ENCODE measurements around the gene C6orf141. TPM values are rescaled to one million over a fixed set of nuclear protein-coding genes. Genes with fewer than 3 reads are reported as not detected.

The C6orf141 gene
- total RNA-seq, 1 experiment from 2014 or later, result 31.6 TPM

- H3K27me3 ChIP-seq (ENCODE audit: insufficient read depth, low read length), result no peaks in the 10 kb centered on the region
- intact Hi-C loops (cut with micrococcal nuclease), result loop anchor here (1.0 kb wide), 1 partner anchor 9 kb away; no protein-coding TSS in a partner anchor
- TF ChIP-seq YY1 (IDR thresholded peaks at IDR 0.05; ENCODE audit: extremely low read depth, insufficient replicate concordance, low read depth, low read length) (no peak), REST (IDR thresholded peaks at IDR 0.05; ENCODE audit: low read depth) (no peak), CTCF (IDR thresholded peaks at IDR 0.05 in 2 of 3, conservative IDR thresholded peaks at IDR 0.05 in 1 of 3; ENCODE audit: borderline replicate concordance in 1 of 3, insufficient read depth in 1 of 3, low read depth in 2 of 3, low read length in 2 of 3) (no peak; a peak in 1 of 6 replicates), EGR1 (IDR thresholded peaks at IDR 0.05; ENCODE audit: low read depth) (no peak; the same call in 1 of the 2 replicates), EZH2 (IDR thresholded peaks at IDR 0.05) (no peak), TCF7L2 (IDR thresholded peaks at IDR 0.05; ENCODE audit: borderline replicate concordance, extremely low read depth, insufficient read depth, insufficient read length) (no peak), ELF1 (IDR thresholded peaks at IDR 0.05; ENCODE audit: borderline replicate concordance, low read depth) (no peak)
- H3K27ac ChIP-seq (ENCODE audit: low read depth, low read length), result peak overlapping the region; percentile 81
- ChIA-PET POLR2A (interaction anchor here (0.7 to 2.4 kb wide), 8 partner anchors 7 to 376 kb away, joined by 3 to 7 read pairs (median 5); no protein-coding TSS in a partner anchor), CTCF (interaction anchor here (1.0 to 2.6 kb wide), 5 partner anchors 8 to 73 kb away, joined by 3 to 21 read pairs (median 3); no protein-coding TSS in a partner anchor), RAD21 (ENCODE audit: low non-redundant PET in 1 of 2, low total read pairs in 2 of 2, uncharacterized antibody in 2 of 2, unreplicated experiment in 2 of 2) (interaction anchor here (1.2 to 1.6 kb wide), 2 partner anchors 57 kb away, joined by 3 to 4 read pairs; no protein-coding TSS in a partner anchor)
- H3K79me2 ChIP-seq (ENCODE audit: insufficient read depth, low read length), result peaks cover 30% of the 10 kb centered on the region
- BruUV-seq (replicated peaks), result TSS peak; percentile 86
- no peaks in the 10 kb centered on the region for H4K20me1 ChIP-seq (ENCODE audit: insufficient read depth)
- DNase-seq (ENCODE audit: low read depth, low spot score), result no peak
- peak overlapping the region; percentile 75 for H3K4me3 ChIP-seq (replicated peaks in 1 of 2; ENCODE audit: low read depth in 1 of 2, low read length in 2 of 2)
- H2AFZ ChIP-seq (ENCODE audit: low read depth, low read length, poor library complexity, severe bottlenecking), result peak overlapping the region; percentile 92
- H3K9me2 ChIP-seq (ENCODE audit: insufficient read depth), result no peaks in the 10 kb centered on the region
- ATAC-seq, result no peak
- no peaks in the 10 kb centered on the region for H3K9me3 ChIP-seq (ENCODE audit: control insufficient read depth in 1 of 2, insufficient read depth in 1 of 2, low read depth in 1 of 2, low read length in 2 of 2)
- peak overlapping the region; percentile 82 for H3K9ac ChIP-seq (ENCODE audit: low read length)
- peak overlapping the region; percentile 98 for H3K4me2 ChIP-seq (ENCODE audit: low read length)
- H3K36me3 ChIP-seq (ENCODE audit: control insufficient read depth in 1 of 2, insufficient read depth in 2 of 2, low read length in 2 of 2), result no peaks in the 10 kb centered on the region
- peaks cover 39 to 57% of the 10 kb centered on the region in 2 experiments for H3K4me1 ChIP-seq (ENCODE audit: control insufficient read depth in 1 of 2, insufficient read depth in 2 of 2, low read length in 2 of 2)
These were observed 577 bp upstream of the C6orf141 start for GRCh38 chr6:49549691-49550491.

Data from HCT116 (cell line).